ENCODE measurements around the gene PPP2R2D.

DNA sequence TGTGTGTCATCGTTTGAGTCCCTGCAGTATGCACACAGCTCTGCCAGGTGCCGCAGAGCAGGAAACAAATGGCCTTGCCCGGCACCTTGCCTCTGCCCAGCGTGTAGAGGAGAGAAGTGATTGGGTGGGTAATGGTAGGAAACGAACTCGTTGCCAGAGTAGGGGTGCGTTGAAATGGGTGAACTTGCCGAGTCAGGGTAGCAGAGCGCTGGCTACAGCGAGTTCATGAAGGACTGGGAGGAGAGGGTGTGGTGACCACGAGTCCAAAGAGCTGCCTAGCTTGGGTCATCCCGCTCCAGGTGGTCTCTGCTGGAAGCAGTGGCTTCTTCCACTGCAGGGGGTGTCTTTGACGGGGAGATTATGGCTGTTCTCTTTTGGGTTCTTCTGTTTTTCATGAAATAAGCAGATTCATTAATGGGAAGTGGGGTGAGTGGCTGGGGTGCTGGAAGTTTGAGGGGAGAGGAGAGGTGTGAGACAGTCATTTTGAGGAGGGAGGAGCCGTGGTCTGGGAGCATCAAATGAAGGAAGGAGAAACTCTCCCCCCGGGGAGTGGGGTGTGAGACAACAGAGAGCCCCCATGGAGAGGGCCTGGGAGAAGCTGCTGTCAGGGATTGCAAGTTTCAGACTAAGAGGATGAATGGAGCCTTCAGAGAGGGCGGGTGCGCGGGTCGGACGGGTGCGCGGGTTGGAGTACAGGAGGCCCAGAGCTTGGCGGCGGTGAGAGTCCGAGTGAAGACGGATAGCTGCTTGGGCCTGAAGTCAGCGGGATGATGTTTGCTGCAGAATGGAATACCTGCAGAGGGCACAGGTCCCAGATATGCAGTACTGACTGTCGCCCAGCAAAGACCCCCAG lies 26.2 kb downstream of the PPP2R2D start:
- TF ChIP-seq, protein P1, sequence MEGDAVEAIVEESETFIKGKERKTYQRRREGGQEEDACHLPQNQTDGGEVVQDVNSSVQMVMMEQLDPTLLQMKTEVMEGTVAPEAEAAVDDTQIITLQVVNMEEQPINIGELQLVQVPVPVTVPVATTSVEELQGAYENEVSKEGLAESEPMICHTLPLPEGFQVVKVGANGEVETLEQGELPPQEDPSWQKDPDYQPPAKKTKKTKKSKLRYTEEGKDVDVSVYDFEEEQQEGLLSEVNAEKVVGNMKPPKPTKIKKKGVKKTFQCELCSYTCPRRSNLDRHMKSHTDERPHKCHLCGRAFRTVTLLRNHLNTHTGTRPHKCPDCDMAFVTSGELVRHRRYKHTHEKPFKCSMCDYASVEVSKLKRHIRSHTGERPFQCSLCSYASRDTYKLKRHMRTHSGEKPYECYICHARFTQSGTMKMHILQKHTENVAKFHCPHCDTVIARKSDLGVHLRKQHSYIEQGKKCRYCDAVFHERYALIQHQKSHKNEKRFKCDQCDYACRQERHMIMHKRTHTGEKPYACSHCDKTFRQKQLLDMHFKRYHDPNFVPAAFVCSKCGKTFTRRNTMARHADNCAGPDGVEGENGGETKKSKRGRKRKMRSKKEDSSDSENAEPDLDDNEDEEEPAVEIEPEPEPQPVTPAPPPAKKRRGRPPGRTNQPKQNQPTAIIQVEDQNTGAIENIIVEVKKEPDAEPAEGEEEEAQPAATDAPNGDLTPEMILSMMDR (conservative IDR thresholded peaks at IDR 0.05; ENCODE audit: low read length), result no peak
- no peak for TF ChIP-seq EZH2phosphoT487 (IDR thresholded peaks at IDR 0.05; ENCODE audit: borderline replicate concordance, low read depth, low read length)

All from OCI-LY7 (cell line).